Lower leg skin (tissue), 4 donors: Measurements from ENCODE around the gene TMED6. TPM values are rescaled to one million over a fixed set of nuclear protein-coding genes. Genes with fewer than 3 reads are reported as not detected.

Experiments used
- DNase-seq, 2 donors: peaks; one replicate each; pipeline ENCODE4 v3.0.0-alpha.2; 2019; ENCODE audit warnings: low spot score in 2 of 2
- H3K4me3 ChIP-seq: fragments of 200-600 bp; sonication (generic); 2 replicates; pipeline ENCODE4 v1.5.1; 2017; ENCODE audit warnings: mild to moderate bottlenecking, low read depth; ENCODE audit not compliant: poor library complexity, severe bottlenecking
- CTCF ChIP-seq, 3 donors: fragments of 450-650 bp; IDR thresholded peaks; one replicate each; pipeline ENCODE4 v1.5.1; 2016; ENCODE audit warnings: antibody characterized with exemption in 3 of 3, mild to moderate bottlenecking in 3 of 3, moderate library complexity in 2 of 3
- POLR2A ChIP-seq, 2 donors: fragments of 450-650 bp; IDR thresholded peaks; one replicate each; pipeline ENCODE4 v1.6.1; 2016 to 2017; ENCODE audit warnings: antibody characterized with exemption in 2 of 2, mild to moderate bottlenecking in 1 of 2, moderate library complexity in 1 of 2
- WGBS, 2 donors: methylation state at CpG; one replicate each; pipeline ENCODE4 v1.1.5; 2018; 5-methylcytosine and 5-hydroxymethylcytosine counted together
- intact Hi-C: fragments of 100-400 bp; cut with DNase I; formaldehyde crosslinking; loops from one replicate; pipeline ENCODE4 v1.15.0; 2023; ENCODE audit warnings: low total_unique reads
- total RNA-seq, 4 donors: library from RNA; depleted of rRNA; stranded (reverse); fragments of >200 nt; gene quantifications; one replicate each; pipeline ENCODE4 v1.1.0, GENCODE V29; 2016

The TMED6 gene
- total RNA-seq, 4 donors from 2014 or later: not detected

- no peak for DNase-seq
- TF ChIP-seq CTCF (IDR thresholded peaks at IDR 0.05): no peak
- no peak for TF ChIP-seq POLR2A (IDR thresholded peaks at IDR 0.05)
- WGBS, 2 donors: 65 to 68% methylated on average over 10 of the region's 10 CpGs
- intact Hi-C loops: loop anchor here (5.0 to 10.0 kb wide), 2 partner anchors 71 to 363 kb away; no protein-coding TSS in a partner anchor
- no peak overlapping the region for H3K4me3 ChIP-seq
Observed at GRCh38 chr16:69393898-69394849, 42.6 kb upstream of the TMED6 start.

- TF ChIP-seq CTCF (IDR thresholded peaks at IDR 0.05) (no peak), POLR2A (IDR thresholded peaks at IDR 0.05) (no peak)
- intact Hi-C loops: no loop called here
- H3K4me3 ChIP-seq: no peak overlapping the region
- no peak for DNase-seq
- WGBS, 2 donors: 87 to 92% methylated on average over 1 of the region's 1 CpG
Observed at GRCh38 chr16:69386596-69386995, 35.0 kb upstream of the TMED6 start.

GRCh38 chr16:69384974-69385373 lies 33.4 kb upstream of the TMED6 start:
- no peak for TF ChIP-seq CTCF (IDR thresholded peaks at IDR 0.05)
- TF ChIP-seq POLR2A (IDR thresholded peaks at IDR 0.05): no peak
- intact Hi-C loops: no loop called here
- DNase-seq: no peak
- H3K4me3 ChIP-seq: peak overlapping the region; percentile 59
- 2 to 5% methylated on average over 6 of the region's 6 CpGs for WGBS, 2 donors

- no peak for TF ChIP-seq CTCF (IDR thresholded peaks at IDR 0.05)
- 93 to 95% methylated on average over 2 of the region's 2 CpGs for WGBS, 2 donors
- no peak overlapping the region for H3K4me3 ChIP-seq
- DNase-seq: no peak
- intact Hi-C loops: no loop called here
Observed at GRCh38 chr16:69382421-69382820, 30.8 kb upstream of the TMED6 start.

GRCh38 chr16:69381231-69381630 lies 29.6 kb upstream of the TMED6 start:
- TF ChIP-seq POLR2A (IDR thresholded peaks at IDR 0.05) (no peak), CTCF (IDR thresholded peaks at IDR 0.05) (no peak)
- DNase-seq: no peak
- 68 to 77% methylated on average over 2 of the region's 2 CpGs for WGBS, 2 donors
- H3K4me3 ChIP-seq: no peak overlapping the region
- intact Hi-C loops: no loop called here
